SK-N-SH (cell line): ENCODE measurements around the gene C2orf72. TPM values are rescaled to one million over a fixed set of nuclear protein-coding genes. Genes with fewer than 3 reads are reported as not detected.

Experiments
- CTCF ChIA-PET: fragments of 300-600, 350-600 bp; formaldehyde crosslinking; extraction: SDS; loops from one replicate; lab custom pipeline; 2021; lab: Yijun Ruan, JAX
- POLR2A ChIA-PET: fragments of 350-600 bp; sonication (Branson Sonifier 250); formaldehyde crosslinking; extraction: SDS; loops from one replicate; lab custom pipeline; 2020; ENCODE audit warnings: antibody characterized with exemption, inconsistent platforms; lab: Yijun Ruan, JAX
- DNase-seq: peaks from one replicate; pipeline ENCODE4 v3.0.0; 2012
- H2AFZ ChIP-seq: fragments of 200-600 bp; sonication (generic); 2 replicates; pipeline ENCODE4 v1.8.1; 2016; ENCODE audit warnings: antibody characterized with exemption, mild to moderate bottlenecking, low read depth
- H3F3A ChIP-seq: fragments of 200-600 bp; sonication (generic); replicated peaks from 2 replicates; pipeline ENCODE3; 2016; ENCODE audit warnings: antibody characterized with exemption, mild to moderate bottlenecking; ENCODE audit not compliant: insufficient read depth
- H3K27ac ChIP-seq, 2 experiments: fragments of 200-500 bp in 1 of 2; fragments of 200-600 bp in 1 of 2; sonication (Bioruptor generic) in 1 of 2; sonication (generic), shearing (Covaris generic) in 1 of 2; 2 replicates each; pipeline versions ENCODE4 v1.5.1 to v1.6.1; 2014 to 2016; ENCODE audit warnings: low read depth in 2 of 2, inconsistent platforms in 1 of 2, low read length in 1 of 2, mild to moderate bottlenecking in 1 of 2, mixed read lengths in 1 of 2
- H3K27me3 ChIP-seq: fragments of 200-600 bp; sonication (generic), shearing (Covaris generic); 2 replicates; pipeline ENCODE4 v1.6.1; 2016; ENCODE audit warnings: mixed run types; ENCODE audit not compliant: insufficient read depth
- H3K36me3 ChIP-seq, 2 experiments: fragments of 200-500 bp in 1 of 2; fragments of 200-600 bp in 1 of 2; sonication (Bioruptor generic) in 1 of 2; sonication (generic) in 1 of 2; replicated peaks in 1 of 2; 2 replicates each; pipeline versions ENCODE3 to v1.5.1; 2014 to 2016; ENCODE audit warnings: low read length in 1 of 2, mild to moderate bottlenecking in 1 of 2; ENCODE audit not compliant: insufficient read depth in 2 of 2, control insufficient read depth in 1 of 2
- H3K4me1 ChIP-seq, 2 experiments: fragments of 200-500 bp in 1 of 2; fragments of 200-600 bp in 1 of 2; sonication (Bioruptor generic) in 1 of 2; sonication (generic), shearing (Covaris generic) in 1 of 2; 2 replicates each; pipeline versions ENCODE4 v1.5.1 to v1.6.1; 2014 to 2016; ENCODE audit warnings: low read depth in 1 of 2, low read length in 1 of 2, mixed run types in 1 of 2; ENCODE audit not compliant: insufficient read depth in 2 of 2, control insufficient read depth in 1 of 2
- H3K4me2 ChIP-seq: fragments of 200-600 bp; sonication (generic), shearing (Covaris generic); 2 replicates; pipeline ENCODE4 v1.6.1; 2017; ENCODE audit warnings: mixed run types
- H3K4me3 ChIP-seq, 2 experiments: fragments of 200-500 bp in 1 of 2; fragments of 200-600 bp in 1 of 2; sonication (Bioruptor generic) in 1 of 2; sonication (generic), shearing (Covaris generic) in 1 of 2; 2 replicates each; pipeline versions ENCODE4 v1.5.1 to v1.8.1; 2014 to 2016; ENCODE audit warnings: low read depth in 2 of 2, inconsistent platforms in 1 of 2, low read length in 1 of 2, mild to moderate bottlenecking in 1 of 2, mixed read lengths in 1 of 2, moderate library complexity in 1 of 2
- H3K79me2 ChIP-seq: fragments of 200-600 bp; sonication (generic); 2 replicates; pipeline ENCODE4 v1.8.1; 2017; ENCODE audit warnings: mild to moderate bottlenecking; ENCODE audit not compliant: insufficient read depth
- H3K9ac ChIP-seq: fragments of 200-600 bp; sonication (generic); 2 replicates; pipeline ENCODE4 v1.6.1; 2017; ENCODE audit warnings: mixed run types
- H3K9me2 ChIP-seq: fragments of 200-600 bp; sonication (generic); 2 replicates; pipeline ENCODE4 v1.6.1; 2017; ENCODE audit warnings: mixed run types
- H3K9me3 ChIP-seq: fragments of 200-600 bp; sonication (generic); 2 replicates; pipeline ENCODE4 v1.6.1; 2017; ENCODE audit warnings: mixed run types, mild to moderate bottlenecking, moderate library complexity
- H4K20me1 ChIP-seq: fragments of 200-600 bp; sonication (generic); 2 replicates; pipeline ENCODE4 v1.6.1; 2017; ENCODE audit warnings: mild to moderate bottlenecking, mixed run types; ENCODE audit not compliant: insufficient read depth
- ELF1 ChIP-seq: IDR thresholded peaks from 2 replicates; pipeline ENCODE4 v1.4.0; 2012
- EP300 ChIP-seq, 2 experiments: IDR thresholded peaks; 2 replicates each; pipeline versions ENCODE4 v1.4.0 to v1.6.1; 2012; ENCODE audit warnings: borderline replicate concordance in 1 of 2, low read depth in 1 of 2, low read length in 1 of 2
- FOSL2 ChIP-seq: IDR thresholded peaks from 2 replicates; pipeline ENCODE4 v1.4.0; 2012; ENCODE audit warnings: low read depth, mild to moderate bottlenecking, moderate library complexity, borderline replicate concordance
- FOXJ3 ChIP-seq: sonication (generic); formaldehyde crosslinking; IDR thresholded peaks from 2 replicates; pipeline ENCODE4 v1.5.1; 2020; ENCODE audit warnings: mild to moderate bottlenecking, missing genetic modification reagents
- FOXM1 ChIP-seq: IDR thresholded peaks from 2 replicates; pipeline ENCODE4 v1.4.0; 2012; ENCODE audit warnings: low read depth, mild to moderate bottlenecking
- GABPA ChIP-seq: IDR thresholded peaks from 2 replicates; pipeline ENCODE4 v1.4.0; 2012; ENCODE audit warnings: low read depth, mild to moderate bottlenecking
- GATA2 ChIP-seq: sonication (generic); formaldehyde crosslinking; IDR thresholded peaks from 2 replicates; pipeline ENCODE4 v1.5.0; 2020; ENCODE audit warnings: mild to moderate bottlenecking, missing genetic modification reagents
- MEF2A ChIP-seq: IDR thresholded peaks from 2 replicates; pipeline ENCODE4 v1.4.0; 2012; ENCODE audit warnings: low read depth, borderline replicate concordance
- MXI1 ChIP-seq: IDR thresholded peaks from 2 replicates; pipeline ENCODE4 v1.6.1; 2012; ENCODE audit warnings: mild to moderate bottlenecking, low read depth, low read length, improper control_type of control experiment
- NFIC ChIP-seq: IDR thresholded peaks from 2 replicates; pipeline ENCODE4 v1.4.0; 2012; ENCODE audit warnings: borderline replicate concordance
- NRF1 ChIP-seq: IDR thresholded peaks from 2 replicates; pipeline ENCODE4 v1.6.1; 2012; ENCODE audit warnings: low read depth, mild to moderate bottlenecking, low read length
- RAD21 ChIP-seq: IDR thresholded peaks from 2 replicates; pipeline ENCODE4 v1.6.1; 2012; ENCODE audit warnings: mild to moderate bottlenecking, low read length
- RCOR1 ChIP-seq: fragments of 150-350 bp; IDR thresholded peaks from 2 replicates; pipeline ENCODE4 v1.6.1; 2017; ENCODE audit warnings: antibody characterized with exemption, low read length
- SIN3A ChIP-seq: IDR thresholded peaks from 2 replicates; pipeline ENCODE4 v1.6.1; 2012; ENCODE audit warnings: low read depth, mild to moderate bottlenecking, low read length, moderate library complexity, borderline replicate concordance
- SMC3 ChIP-seq: IDR thresholded peaks from 2 replicates; pipeline ENCODE4 v1.6.1; 2012; ENCODE audit warnings: low read depth, low read length, improper control_type of control experiment
- TAF1 ChIP-seq: IDR thresholded peaks from 2 replicates; pipeline ENCODE4 v1.6.1; 2012; ENCODE audit warnings: low read depth, mild to moderate bottlenecking, low read length, moderate library complexity, borderline replicate concordance
- YY1 ChIP-seq: IDR thresholded peaks from 2 replicates; pipeline ENCODE4 v1.4.0; 2012; ENCODE audit warnings: low read depth, mild to moderate bottlenecking
- WGBS: methylation state at CpG from one replicate; pipeline ENCODE4 v1.1.6; 2017; ENCODE audit warnings: low lambda C conversion rate; 5-methylcytosine and 5-hydroxymethylcytosine counted together
- polyA plus RNA-seq, 3 experiments: library from polyadenylated mRNA; depleted of rRNA; stranded (reverse); fragments of >200 nt; gene quantifications; 2 replicates each; pipeline ENCODE4 v1.2.3, GENCODE V29; 2012
- TF ChIP-seq, protein P1 (sequence below): IDR thresholded peaks from 2 replicates; pipeline ENCODE4; 2012
- TF ChIP-seq, protein P2 (sequence below): fragments of 200-600 bp; sonication (generic); IDR thresholded peaks from 2 replicates; pipeline ENCODE4 v1.6.1; 2017; ENCODE audit warnings: antibody characterized with exemption, mild to moderate bottlenecking, moderate library complexity
- TF ChIP-seq, protein P3 (sequence below): fragments of 150-350 bp; IDR thresholded peaks from 2 replicates; pipeline ENCODE4 v1.6.1; 2017; ENCODE audit warnings: antibody characterized with exemption, low read length, low read depth, borderline replicate concordance
- TF ChIP-seq, protein P4 (sequence below): IDR thresholded peaks from 2 replicates; pipeline ENCODE4 v1.4.0; 2012; ENCODE audit warnings: low read depth

C2orf72 gene
- polyA plus RNA-seq, 1 of the 3 experiments (the other 2 are of a cell fraction) = 0.35 TPM

DNA sequence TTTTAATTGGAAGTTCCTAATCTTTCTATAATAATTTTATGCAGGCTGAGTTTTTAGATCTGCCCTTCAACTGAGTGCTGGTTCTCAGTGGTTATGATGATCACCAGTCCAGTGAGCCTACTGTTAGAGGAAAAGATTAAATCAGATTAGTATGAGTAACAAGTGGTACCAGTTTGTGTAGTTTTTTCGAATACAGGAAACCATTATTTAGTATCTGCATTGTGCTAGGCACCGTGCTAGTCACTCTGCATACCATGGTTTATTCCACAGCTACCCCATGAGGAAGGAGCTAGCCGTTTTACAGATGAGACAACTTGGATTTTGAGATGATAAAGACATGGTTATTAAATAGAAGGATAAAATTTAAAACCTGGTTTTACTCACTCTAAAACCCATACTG is 25.5 kb downstream of the C2orf72 start:
- ChIA-PET CTCF (interaction anchor here (3.0 kb wide), 1 partner anchor 10 kb away, joined by 6 read pairs; no protein-coding TSS in a partner anchor), POLR2A (no interaction called here)
- Histone ChIP-seq H3K4me1 (peaks cover 7 to 17% of the 10 kb centered on the region in 2 experiments; a peak in 3 of 4 replicates), H2AFZ (no peak overlapping the region), H3K27me3 (no peaks in the 10 kb centered on the region), H3K79me2 (peaks cover 98% of the 10 kb centered on the region), H3K9ac (no peak overlapping the region), H3K9me3 (no peaks in the 10 kb centered on the region), H3K27ac (no peak overlapping the region), H3F3A (peaks cover 3% of the 10 kb centered on the region), H4K20me1 (peaks cover 29% of the 10 kb centered on the region), H3K4me3 (no peak overlapping the region), H3K36me3 (peaks cover 55% of the 10 kb centered on the region in 2 experiments), H3K4me2 (no peak overlapping the region), H3K9me2 (no peaks in the 10 kb centered on the region)
- no peak for DNase-seq
- TF ChIP-seq, protein P1, sequence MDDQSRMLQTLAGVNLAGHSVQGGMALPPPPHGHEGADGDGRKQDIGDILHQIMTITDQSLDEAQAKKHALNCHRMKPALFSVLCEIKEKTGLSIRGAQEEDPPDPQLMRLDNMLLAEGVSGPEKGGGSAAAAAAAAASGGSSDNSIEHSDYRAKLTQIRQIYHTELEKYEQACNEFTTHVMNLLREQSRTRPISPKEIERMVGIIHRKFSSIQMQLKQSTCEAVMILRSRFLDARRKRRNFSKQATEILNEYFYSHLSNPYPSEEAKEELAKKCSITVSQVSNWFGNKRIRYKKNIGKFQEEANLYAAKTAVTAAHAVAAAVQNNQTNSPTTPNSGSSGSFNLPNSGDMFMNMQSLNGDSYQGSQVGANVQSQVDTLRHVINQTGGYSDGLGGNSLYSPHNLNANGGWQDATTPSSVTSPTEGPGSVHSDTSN = no peak
- TF ChIP-seq MXI1 (no peak), FOXM1 (no peak)
- TF ChIP-seq, protein P2, sequence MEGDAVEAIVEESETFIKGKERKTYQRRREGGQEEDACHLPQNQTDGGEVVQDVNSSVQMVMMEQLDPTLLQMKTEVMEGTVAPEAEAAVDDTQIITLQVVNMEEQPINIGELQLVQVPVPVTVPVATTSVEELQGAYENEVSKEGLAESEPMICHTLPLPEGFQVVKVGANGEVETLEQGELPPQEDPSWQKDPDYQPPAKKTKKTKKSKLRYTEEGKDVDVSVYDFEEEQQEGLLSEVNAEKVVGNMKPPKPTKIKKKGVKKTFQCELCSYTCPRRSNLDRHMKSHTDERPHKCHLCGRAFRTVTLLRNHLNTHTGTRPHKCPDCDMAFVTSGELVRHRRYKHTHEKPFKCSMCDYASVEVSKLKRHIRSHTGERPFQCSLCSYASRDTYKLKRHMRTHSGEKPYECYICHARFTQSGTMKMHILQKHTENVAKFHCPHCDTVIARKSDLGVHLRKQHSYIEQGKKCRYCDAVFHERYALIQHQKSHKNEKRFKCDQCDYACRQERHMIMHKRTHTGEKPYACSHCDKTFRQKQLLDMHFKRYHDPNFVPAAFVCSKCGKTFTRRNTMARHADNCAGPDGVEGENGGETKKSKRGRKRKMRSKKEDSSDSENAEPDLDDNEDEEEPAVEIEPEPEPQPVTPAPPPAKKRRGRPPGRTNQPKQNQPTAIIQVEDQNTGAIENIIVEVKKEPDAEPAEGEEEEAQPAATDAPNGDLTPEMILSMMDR = no peak
- WGBS = 91% methylated on average over 3 of the region's 3 CpGs

DNA sequence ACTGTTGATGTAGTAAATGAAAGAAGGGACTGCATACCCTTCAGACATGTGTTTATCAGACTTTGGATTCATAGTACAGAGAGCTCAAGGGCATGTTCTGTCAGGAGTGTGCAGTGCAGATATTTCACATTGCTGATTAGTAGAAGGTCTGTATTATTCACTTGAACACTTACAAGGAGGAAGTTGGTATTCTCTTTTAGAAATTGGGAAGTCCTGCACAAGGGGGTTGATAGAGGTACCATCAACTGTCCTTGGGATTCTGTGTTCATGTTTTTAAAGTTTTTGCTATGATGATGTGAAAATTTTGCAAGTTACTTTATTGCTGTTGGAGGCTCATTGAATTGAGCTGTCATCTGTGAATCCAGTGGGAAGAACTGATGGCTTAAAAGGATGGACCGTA is 26.0 kb downstream of the C2orf72 start:
- H3K36me3 ChIP-seq = peaks cover 55 to 61% of the 10 kb centered on the region in 2 experiments
- peaks cover 9% of the 10 kb centered on the region for H3F3A ChIP-seq
- WGBS = 90% methylated on average over 1 of the region's 1 CpG
- no peak for DNase-seq
- H3K9me3 ChIP-seq = no peaks in the 10 kb centered on the region
- no peak overlapping the region for H2AFZ ChIP-seq
- H3K27ac ChIP-seq = no peak overlapping the region
- H3K4me1 ChIP-seq = peaks cover 2 to 19% of the 10 kb centered on the region in 2 experiments; a peak in 3 of 4 replicates
- no peak overlapping the region for H3K9ac ChIP-seq
- H3K4me3 ChIP-seq = no peak overlapping the region
- H3K27me3 ChIP-seq = no peaks in the 10 kb centered on the region
- TF ChIP-seq ELF1 (no peak), RAD21 (no peak), NFIC (no peak), FOXJ3 (no peak), YY1 (no peak), SIN3A (no peak), NRF1 (no peak), EP300 (IDR thresholded peaks at IDR 0.05; ENCODE audit: borderline replicate concordance in 1 of 2, low read depth in 1 of 2, low read length in 1 of 2) (no peak), GATA2 (CRISPR knock-in tag) (no peak), FOXM1 (no peak), TAF1 (no peak), SMC3 (no peak), MEF2A (no peak), GABPA (no peak), FOSL2 (no peak), RCOR1 (no peak)
- TF ChIP-seq, protein P3, sequence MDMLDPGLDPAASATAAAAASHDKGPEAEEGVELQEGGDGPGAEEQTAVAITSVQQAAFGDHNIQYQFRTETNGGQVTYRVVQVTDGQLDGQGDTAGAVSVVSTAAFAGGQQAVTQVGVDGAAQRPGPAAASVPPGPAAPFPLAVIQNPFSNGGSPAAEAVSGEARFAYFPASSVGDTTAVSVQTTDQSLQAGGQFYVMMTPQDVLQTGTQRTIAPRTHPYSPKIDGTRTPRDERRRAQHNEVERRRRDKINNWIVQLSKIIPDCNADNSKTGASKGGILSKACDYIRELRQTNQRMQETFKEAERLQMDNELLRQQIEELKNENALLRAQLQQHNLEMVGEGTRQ = no peak
- TF ChIP-seq, protein P2 = no peak
- TF ChIP-seq, protein P4, sequence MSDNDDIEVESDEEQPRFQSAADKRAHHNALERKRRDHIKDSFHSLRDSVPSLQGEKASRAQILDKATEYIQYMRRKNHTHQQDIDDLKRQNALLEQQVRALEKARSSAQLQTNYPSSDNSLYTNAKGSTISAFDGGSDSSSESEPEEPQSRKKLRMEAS = no peak
- no peaks in the 10 kb centered on the region for H3K9me2 ChIP-seq
- CTCF ChIA-PET = interaction anchor here (0.9 to 3.0 kb wide), 2 partner anchors 10 to 349 kb away, joined by 3 to 6 read pairs; no protein-coding TSS in a partner anchor
- no peak overlapping the region for H3K4me2 ChIP-seq
- POLR2A ChIA-PET = no interaction called here
- H4K20me1 ChIP-seq = peaks cover 35% of the 10 kb centered on the region
- peaks cover 98% of the 10 kb centered on the region for H3K79me2 ChIP-seq
